ENCODE measurements around the gene CRHR1. TPM values are rescaled to one million over a fixed set of nuclear protein-coding genes. Genes with fewer than 3 reads are reported as not detected.

The CRHR1 gene
- total RNA-seq, 1 donor from 2014 or later, result not detected

- no peak for DNase-seq (ENCODE audit: low read depth)
- H3K4me3 ChIP-seq (ENCODE audit: low read depth, low read length), result no peak overlapping the region
- peak; percentile 35 for TF ChIP-seq CTCF (conservative IDR thresholded peaks at IDR 0.05; ENCODE audit: low read depth, low read length)
Observed at GRCh38 chr17:45812102-45812501, 28.0 kb downstream of the CRHR1 start.

- no peak for DNase-seq (ENCODE audit: low read depth)
- H3K4me3 ChIP-seq (ENCODE audit: low read depth, low read length), result no peak overlapping the region
- no peak for TF ChIP-seq CTCF (conservative IDR thresholded peaks at IDR 0.05; ENCODE audit: low read depth, low read length)
Observed at GRCh38 chr17:45813048-45813725, 29.1 kb downstream of the CRHR1 start.

- no peak overlapping the region for H3K4me3 ChIP-seq (ENCODE audit: low read depth, low read length)
- DNase-seq (ENCODE audit: low read depth), result no peak
- TF ChIP-seq CTCF (conservative IDR thresholded peaks at IDR 0.05; ENCODE audit: low read depth, low read length), result no peak
Observed at GRCh38 chr17:45814622-45815606, 30.8 kb downstream of the CRHR1 start.

- no peak for TF ChIP-seq CTCF (conservative IDR thresholded peaks at IDR 0.05; ENCODE audit: low read depth, low read length)
- H3K4me3 ChIP-seq (ENCODE audit: low read depth, low read length), result no peak overlapping the region
- no peak for DNase-seq (ENCODE audit: low read depth)
Observed at GRCh38 chr17:45815752-45816151, 31.6 kb downstream of the CRHR1 start.

GRCh38 chr17:45818041-45818440 lies 33.9 kb downstream of the CRHR1 start:
- no peak overlapping the region for H3K4me3 ChIP-seq (ENCODE audit: low read depth, low read length)
- no peak for TF ChIP-seq CTCF (conservative IDR thresholded peaks at IDR 0.05; ENCODE audit: low read depth, low read length)
- no peak for DNase-seq (ENCODE audit: low read depth)

GRCh38 chr17:45818699-45819098 lies 34.6 kb downstream of the CRHR1 start:
- H3K4me3 ChIP-seq (ENCODE audit: low read depth, low read length), result no peak overlapping the region
- no peak for DNase-seq (ENCODE audit: low read depth)
- TF ChIP-seq CTCF (conservative IDR thresholded peaks at IDR 0.05; ENCODE audit: low read depth, low read length), result no peak
